Endothelial cell of umbilical vein (primary cell): ENCODE results near the gene CD58. TPM values are rescaled to one million over a fixed set of nuclear protein-coding genes. Genes with fewer than 3 reads are reported as not detected.

ENCODE experiments used
- BruUV-seq: library from RNA; stranded (reverse); fragments of 400-500 nt; replicated peaks from 2 replicates; lab custom pipeline; 2021; lab: Mats Ljungman, UMichigan
- CTCF ChIA-PET: fragments of 300-600, 350-600 bp; sonication (Branson Sonifier 250); formaldehyde crosslinking; loops from one replicate; lab custom pipeline; 2021; ENCODE audit warnings: antibody characterized with exemption, inconsistent platforms; lab: Charles Lee
- POLR2A ChIA-PET: fragments of 300-600, 350-600 bp; sonication (Branson Sonifier 250); formaldehyde crosslinking; loops from one replicate; lab custom pipeline; 2021; ENCODE audit warnings: antibody characterized with exemption, inconsistent platforms; lab: Charles Lee
- DNase-seq: peaks from one replicate; pipeline ENCODE4 v3.0.0-alpha.2; 2011; ENCODE audit warnings: low read depth, low spot score
- FAIRE-seq: peaks from 2 replicates; lab custom pipeline; 2011; peaks lifted over from hg19 to GRCh38; lab: Jason Lieb, UNC
- H2AFZ ChIP-seq: 2 replicates; pipeline ENCODE4 v1.6.0; 2012; ENCODE audit warnings: low read depth, low read length, control low read depth, inconsistent platforms
- H3K27ac ChIP-seq: 2 replicates; pipeline ENCODE4 v1.5.1; 2011; ENCODE audit warnings: low read depth, mild to moderate bottlenecking, control low read depth, low read length, moderate library complexity; ENCODE audit not compliant: insufficient read depth
- H3K27me3 ChIP-seq, 2 experiments: 2 replicates each; pipeline versions ENCODE4 v1.6.0 to v1.6.1; 2011; ENCODE audit warnings: low read length in 2 of 2, mixed read lengths in 1 of 2; ENCODE audit not compliant: control insufficient read depth in 2 of 2, insufficient read depth in 2 of 2
- H3K36me3 ChIP-seq, 2 experiments: 2 replicates in 1 of 2; 3 replicates in 1 of 2; pipeline ENCODE4 v1.5.1; 2011; ENCODE audit warnings: low read length in 2 of 2, mild to moderate bottlenecking in 1 of 2, moderate library complexity in 1 of 2; ENCODE audit not compliant: control insufficient read depth in 2 of 2, insufficient read depth in 2 of 2; ENCODE audit errors: extremely low read depth in 1 of 2
- H3K4me1 ChIP-seq: 3 replicates; pipeline ENCODE4 v1.5.1; 2011; ENCODE audit warnings: mild to moderate bottlenecking, low read length; ENCODE audit not compliant: control insufficient read depth, insufficient read depth; ENCODE audit errors: extremely low read depth
- H3K4me2 ChIP-seq: 2 replicates; pipeline ENCODE4 v1.6.1; 2011; ENCODE audit warnings: low read length, control low read depth, mixed read lengths; ENCODE audit not compliant: insufficient read depth
- H3K4me3 ChIP-seq, 3 experiments: fragments of 200-600 bp in 1 of 3; sonication (generic), shearing (Covaris generic) in 1 of 3; replicated peaks in 1 of 3; 2 replicates each; pipeline ENCODE4 v1.5.1; 2011 to 2016; ENCODE audit warnings: control low read depth in 3 of 3, low read length in 3 of 3, mild to moderate bottlenecking in 2 of 3, inconsistent platforms in 1 of 3, low read depth in 1 of 3, moderate library complexity in 1 of 3; ENCODE audit not compliant: insufficient read depth in 1 of 3
- H3K79me2 ChIP-seq: 2 replicates; pipeline ENCODE4 v1.6.0; 2012; ENCODE audit warnings: low read length, inconsistent platforms; ENCODE audit not compliant: control insufficient read depth, insufficient read depth
- H3K9ac ChIP-seq: replicated peaks from 2 replicates; pipeline ENCODE3; 2011; ENCODE audit warnings: low read length, control low read depth; ENCODE audit not compliant: insufficient read depth; ENCODE audit errors: extremely low read depth
- H3K9me1 ChIP-seq: replicated peaks from 3 replicates; pipeline ENCODE4 v1.6.0; 2011; ENCODE audit warnings: mild to moderate bottlenecking, low read length; ENCODE audit not compliant: control insufficient read depth, insufficient read depth; ENCODE audit errors: extremely low read depth
- H3K9me3 ChIP-seq: replicated peaks from 2 replicates; pipeline ENCODE4 v1.5.1; 2012; ENCODE audit warnings: low read length, inconsistent platforms; ENCODE audit not compliant: control insufficient read depth, insufficient read depth
- H4K20me1 ChIP-seq: replicated peaks from 2 replicates; pipeline ENCODE3; 2011; ENCODE audit warnings: mild to moderate bottlenecking, low read length; ENCODE audit not compliant: control insufficient read depth, insufficient read depth; ENCODE audit errors: extremely low read depth
- CTCF ChIP-seq, 2 donors: IDR thresholded peaks; 1 replicate in 1 of 2; 2 replicates in 1 of 2; pipeline ENCODE4 v1.5.1; 2011; ENCODE audit warnings: low read length in 2 of 2, mild to moderate bottlenecking in 2 of 2, moderate library complexity in 2 of 2, control low read depth in 1 of 2, inconsistent platforms in 1 of 2, low read depth in 1 of 2; ENCODE audit not compliant: insufficient read depth in 1 of 2; ENCODE audit errors: extremely low read depth in 1 of 2
- EZH2 ChIP-seq: IDR thresholded peaks from 2 replicates; pipeline ENCODE4 v1.6.1; 2012; ENCODE audit warnings: borderline replicate concordance, low read depth, mild to moderate bottlenecking, moderate library complexity, low read length, inconsistent platforms; ENCODE audit not compliant: severe bottlenecking
- FOS ChIP-seq: IDR thresholded peaks from 2 replicates; pipeline ENCODE4 v1.6.1; 2011; ENCODE audit warnings: mild to moderate bottlenecking, low read length, moderate library complexity, borderline replicate concordance; ENCODE audit not compliant: insufficient read depth
- GATA2 ChIP-seq: IDR thresholded peaks from 2 replicates; pipeline ENCODE4 v1.7.0; 2011; ENCODE audit warnings: low read depth, mild to moderate bottlenecking, moderate library complexity, mixed read lengths, low read length; ENCODE audit not compliant: insufficient read length, insufficient read depth
- JUN ChIP-seq: IDR thresholded peaks from 2 replicates; pipeline ENCODE4 v1.6.1; 2011; ENCODE audit warnings: borderline replicate concordance, low read depth; ENCODE audit not compliant: insufficient read length, insufficient read depth
- MAX ChIP-seq: IDR thresholded peaks from 2 replicates; pipeline ENCODE4 v1.6.1; 2011; ENCODE audit not compliant: insufficient read depth, insufficient read length
- POLR2A ChIP-seq: IDR thresholded peaks from 2 replicates; pipeline ENCODE4 v1.6.1; 2012; ENCODE audit warnings: low read depth, mild to moderate bottlenecking, control low read depth, low read length
- POLR2AphosphoS5 ChIP-seq: IDR thresholded peaks from 2 replicates; pipeline ENCODE4 v1.6.1; 2012; ENCODE audit warnings: low read depth, mild to moderate bottlenecking, control low read depth, low read length, moderate library complexity; ENCODE audit not compliant: insufficient read depth
- dilution Hi-C: fragments of 300-500 bp; cut with MboI; formaldehyde crosslinking; loops from one replicate; pipeline ENCODE4 v1.15.0; 2019; ENCODE audit warnings: low sequenced_read_pairs; ENCODE audit not compliant: extremely low pct_ligation_motif_present
- intact Hi-C: fragments of 100-400 bp; cut with micrococcal nuclease; formaldehyde crosslinking; loops from one replicate; pipeline ENCODE4 v1.10.0; 2022
- polyA plus RNA-seq, 4 experiments: library from polyadenylated mRNA; depleted of rRNA in 3 of 4; stranded (reverse) in 3 of 4; unstranded in 1 of 4; fragments of >200 nt; gene quantifications; 2 replicates each; pipeline versions ENCODE4 v1.2.1 to v1.2.3, GENCODE V29; 2011 to 2012; ENCODE audit warnings: missing spikeins in 1 of 4
- total RNA-seq: library from RNA; stranded (reverse); gene quantifications from 2 replicates; pipeline ENCODE4 v1.2.3, GENCODE V29; 2021

CD58 gene
- total and polyA plus RNA-seq, 2 donors (not counting 3 experiments of a cell fraction or from before 2014, with no cell fraction given): 9.8 to 12.7 TPM

GRCh38 chr1:116581323-116581885 lies 10.6 kb upstream of the CD58 start:
- CTCF ChIA-PET: interaction anchor here (1.9 kb wide), 1 partner anchor 14 kb away, joined by 12 read pairs; no protein-coding TSS in a partner anchor

GRCh38 chr1:116580446-116581322 lies 9.9 kb upstream of the CD58 start:
- Histone ChIP-seq H3K36me3 (no peaks in the 10 kb centered on the region), H4K20me1 (no peaks in the 10 kb centered on the region), H2AFZ (no peak overlapping the region), H3K27me3 (peaks cover 2 to 9% of the 10 kb centered on the region in 2 experiments), H3K9ac (no peak overlapping the region), H3K9me1 (no peaks in the 10 kb centered on the region), H3K4me2 (no peak overlapping the region), H3K79me2 (no peaks in the 10 kb centered on the region), H3K4me3 (no peak overlapping the region), H3K27ac (no peak overlapping the region), H3K4me1 (no peaks in the 10 kb centered on the region), H3K9me3 (no peaks in the 10 kb centered on the region)
- dilution Hi-C loops: no loop called here
- no TSS peak for BruUV-seq
- ChIA-PET CTCF (interaction anchor here (1.4 to 1.9 kb wide), 2 partner anchors 15 kb away, joined by 4 to 12 read pairs; no protein-coding TSS in a partner anchor), POLR2A (no interaction called here)
- no peak for FAIRE-seq
- intact Hi-C loops: no loop called here
- TF ChIP-seq POLR2AphosphoS5 (no peak), GATA2 (no peak), MAX (no peak), EZH2 (no peak), JUN (no peak), CTCF (IDR thresholded peaks at IDR 0.05; ENCODE audit: extremely low read depth in 1 of 2, insufficient read depth in 1 of 2, low read depth in 1 of 2, low read length in 2 of 2) (no peak), FOS (no peak), POLR2A (no peak)
- no peak for DNase-seq

More at GRCh38 chr1:116581323-116581885, 10.6 kb upstream of the CD58 start:
- H3K4me1 ChIP-seq: no peaks in the 10 kb centered on the region
- dilution Hi-C loops: no loop called here
- no peaks in the 10 kb centered on the region for H3K36me3 ChIP-seq
- H3K4me3 ChIP-seq: no peak overlapping the region
- no peak for TF ChIP-seq POLR2AphosphoS5
- no peak for TF ChIP-seq POLR2A
- no peak for TF ChIP-seq GATA2
- no peak for TF ChIP-seq FOS
- POLR2A ChIA-PET: no interaction called here
- intact Hi-C loops: no loop called here
- no peak overlapping the region for H2AFZ ChIP-seq
- H3K79me2 ChIP-seq: no peaks in the 10 kb centered on the region
- no peak overlapping the region for H3K27ac ChIP-seq
- FAIRE-seq: no peak
- no peaks in the 10 kb centered on the region for H4K20me1 ChIP-seq
- DNase-seq: no peak
- H3K9ac ChIP-seq: no peak overlapping the region
- no peak overlapping the region for H3K4me2 ChIP-seq
- no peaks in the 10 kb centered on the region for H3K9me3 ChIP-seq
- peaks cover 2 to 9% of the 10 kb centered on the region in 2 experiments for H3K27me3 ChIP-seq
- no peaks in the 10 kb centered on the region for H3K9me1 ChIP-seq
- no TSS peak for BruUV-seq
